Keratinocyte (primary cell): ENCODE data around the gene ADAMTS17. TPM values are rescaled to one million over a fixed set of nuclear protein-coding genes. Genes with fewer than 3 reads are reported as not detected.

ENCODE experiments used
- DNase-seq: peaks from one replicate; pipeline ENCODE4 v3.0.0-alpha.2; 2011; ENCODE audit warnings: low read depth, missing footprints, low spot score
- FAIRE-seq: peaks from 2 replicates; lab custom pipeline; 2011; peaks lifted over from hg19 to GRCh38; lab: Jason Lieb, UNC
- H2AFZ ChIP-seq: 2 replicates; pipeline ENCODE4 v1.6.0; 2012; ENCODE audit warnings: low read length, control low read depth, inconsistent platforms; ENCODE audit not compliant: control insufficient read depth
- H3K27ac ChIP-seq: 2 replicates; pipeline ENCODE4 v1.5.1; 2011; ENCODE audit warnings: low read length; ENCODE audit not compliant: control insufficient read depth, insufficient read depth
- H3K27me3 ChIP-seq: 3 replicates; pipeline ENCODE4 v1.6.0; 2011; ENCODE audit warnings: low read length; ENCODE audit not compliant: control insufficient read depth, insufficient read depth; ENCODE audit errors: extremely low read depth
- H3K36me3 ChIP-seq, 2 experiments: 2 replicates in 1 of 2; 3 replicates in 1 of 2; pipeline ENCODE4 v1.5.1; 2011; ENCODE audit warnings: low read length in 2 of 2, mild to moderate bottlenecking in 1 of 2; ENCODE audit not compliant: control insufficient read depth in 2 of 2, insufficient read depth in 2 of 2; ENCODE audit errors: extremely low read depth in 1 of 2
- H3K4me1 ChIP-seq: 3 replicates; pipeline ENCODE4 v1.5.1; 2011; ENCODE audit warnings: low read length; ENCODE audit not compliant: control insufficient read depth, insufficient read depth; ENCODE audit errors: extremely low read depth
- H3K4me2 ChIP-seq: 3 replicates; pipeline ENCODE4 v1.6.0; 2011; ENCODE audit warnings: low read depth, low read length; ENCODE audit not compliant: control insufficient read depth, insufficient read depth; ENCODE audit errors: extremely low read depth
- H3K4me3 ChIP-seq, 3 experiments: fragments of 200-600 bp in 1 of 3; sonication (generic) in 1 of 3; 2 replicates in 2 of 3; 3 replicates in 1 of 3; pipeline ENCODE4 v1.5.1; 2011 to 2016; ENCODE audit warnings: low read length in 3 of 3, mild to moderate bottlenecking in 3 of 3, control low read depth in 2 of 3, inconsistent platforms in 1 of 3, low read depth in 1 of 3, mixed read lengths in 1 of 3, mixed run types in 1 of 3, moderate library complexity in 1 of 3; ENCODE audit not compliant: control insufficient read depth in 2 of 3, insufficient read depth in 2 of 3; ENCODE audit errors: extremely low read depth in 1 of 3
- H3K79me2 ChIP-seq: 2 replicates; pipeline ENCODE4 v1.6.0; 2012; ENCODE audit warnings: low read length; ENCODE audit not compliant: control insufficient read depth, insufficient read depth
- H3K9ac ChIP-seq: 3 replicates; pipeline ENCODE4 v1.6.0; 2011; ENCODE audit warnings: low read length; ENCODE audit not compliant: control insufficient read depth, insufficient read depth; ENCODE audit errors: extremely low read depth
- H3K9me1 ChIP-seq: 3 replicates; pipeline ENCODE4 v1.6.0; 2011; ENCODE audit warnings: low read length; ENCODE audit not compliant: control insufficient read depth, insufficient read depth; ENCODE audit errors: extremely low read depth
- H3K9me3 ChIP-seq: 2 replicates; pipeline ENCODE4 v1.5.1; 2012; ENCODE audit warnings: low read depth, low read length; ENCODE audit not compliant: control insufficient read depth
- H4K20me1 ChIP-seq: 3 replicates; pipeline ENCODE4 v1.6.0; 2011; ENCODE audit warnings: low read length; ENCODE audit not compliant: control insufficient read depth, insufficient read depth; ENCODE audit errors: extremely low read depth
- CTCF ChIP-seq, 3 experiments: IDR thresholded peaks in 1 of 3; conservative IDR thresholded peaks in 1 of 3; optimal IDR thresholded peaks in 1 of 3; 2 replicates in 2 of 3; 3 replicates in 1 of 3; pipeline versions ENCODE3 to v1.5.1; 2011; ENCODE audit warnings: low read length in 3 of 3, mild to moderate bottlenecking in 3 of 3, moderate library complexity in 2 of 3, control low read depth in 1 of 3, inconsistent platforms in 1 of 3; ENCODE audit not compliant: insufficient read depth in 2 of 3; ENCODE audit errors: extremely low read depth in 1 of 3
- EZH2 ChIP-seq: IDR thresholded peaks from one replicate; pipeline ENCODE4 v1.6.1; 2012; ENCODE audit warnings: inconsistent platforms, mild to moderate bottlenecking, low read length, moderate library complexity
- dilution Hi-C: fragments of 300-500 bp; cut with MboI; formaldehyde crosslinking; loops from one replicate; pipeline ENCODE4 v1.7.0; 2020; ENCODE audit warnings: low sequenced_read_pairs; ENCODE audit not compliant: extremely low pct_ligation_motif_present
- polyA plus RNA-seq, 5 experiments: library from polyadenylated mRNA; depleted of rRNA in 3 of 5; stranded (reverse) in 3 of 5; stranded (forward) in 1 of 5; unstranded in 1 of 5; fragments of >200 nt; gene quantifications; 1 replicate in 1 of 5; 2 replicates in 3 of 5; 3 replicates in 1 of 5; pipeline versions ENCODE4 v1.2.1 to v1.2.3, GENCODE V29; 2011 to 2012; ENCODE audit warnings: missing spikeins in 2 of 5, low read depth in 1 of 5, low replicate concordance in 1 of 5

Gene ADAMTS17
- polyA plus RNA-seq, 1 donor (not counting 4 experiments of a cell fraction or from before 2014, with no cell fraction given) = 0.18 TPM

- DNase-seq (no peak), FAIRE-seq (no peak)
- H3K36me3 ChIP-seq = no peaks in the 10 kb centered on the region
- H3K79me2 ChIP-seq = no peaks in the 10 kb centered on the region
- H3K4me1 ChIP-seq = no peaks in the 10 kb centered on the region
- H3K9me3 ChIP-seq = no peaks in the 10 kb centered on the region
- no peak overlapping the region for H2AFZ ChIP-seq
- H3K4me3 ChIP-seq = no peak overlapping the region
- dilution Hi-C loops = no loop called here
- H3K27me3 ChIP-seq = no peaks in the 10 kb centered on the region
- H3K4me2 ChIP-seq = no peak overlapping the region
- H4K20me1 ChIP-seq = no peaks in the 10 kb centered on the region
- no peak for TF ChIP-seq CTCF (optimal IDR thresholded peaks at IDR 0.05 in 1 of 3, IDR thresholded peaks at IDR 0.05 in 1 of 3, conservative IDR thresholded peaks at IDR 0.05 in 1 of 3; ENCODE audit: extremely low read depth in 1 of 3, insufficient read depth in 2 of 3, low read length in 3 of 3)
- no peak for TF ChIP-seq EZH2
- no peaks in the 10 kb centered on the region for H3K9me1 ChIP-seq
- no peak overlapping the region for H3K9ac ChIP-seq
- H3K27ac ChIP-seq = no peak overlapping the region
Measured at GRCh38 chr15:100256101-100256969, 85.4 kb downstream of the ADAMTS17 start.

- DNase-seq (no peak), FAIRE-seq (no peak)
- no peaks in the 10 kb centered on the region for H4K20me1 ChIP-seq
- TF ChIP-seq EZH2 (no peak), CTCF (optimal IDR thresholded peaks at IDR 0.05 in 1 of 3, IDR thresholded peaks at IDR 0.05 in 1 of 3, conservative IDR thresholded peaks at IDR 0.05 in 1 of 3; ENCODE audit: extremely low read depth in 1 of 3, insufficient read depth in 2 of 3, low read length in 3 of 3) (no peak)
- no peaks in the 10 kb centered on the region for H3K79me2 ChIP-seq
- no peak overlapping the region for H3K4me2 ChIP-seq
- H3K9ac ChIP-seq = no peak overlapping the region
- no peaks in the 10 kb centered on the region for H3K27me3 ChIP-seq
- H3K4me3 ChIP-seq = no peak overlapping the region
- H2AFZ ChIP-seq = no peak overlapping the region
- H3K9me3 ChIP-seq = no peaks in the 10 kb centered on the region
- H3K4me1 ChIP-seq = no peaks in the 10 kb centered on the region
- no peak overlapping the region for H3K27ac ChIP-seq
- dilution Hi-C loops = no loop called here
- no peaks in the 10 kb centered on the region for H3K9me1 ChIP-seq
- H3K36me3 ChIP-seq = no peaks in the 10 kb centered on the region
Measured at GRCh38 chr15:100255644-100256043, 86.1 kb downstream of the ADAMTS17 start.
